HG02938 (cell line): ENCODE measurements around the gene CADM1.
A peak's percentile ranks its signal among the peaks of the same experiment; 100 is the strongest.

Experiments used
- ATAC-seq: cut with Tn5 transposase; IDR thresholded peaks from one replicate; pipeline ENCODE4 v1.9.1; 2021; ENCODE audit warnings: mild to moderate bottlenecking, moderate library complexity; ENCODE audit not compliant: unreplicated experiment

CADM1 gene

GRCh38 chr11:115504276-115505158 is at the start of gene CADM1:
Gene CADM1 (minus strand): TSS chr11:115504415.
- peak; percentile 75 for ATAC-seq

GRCh38 chr11:115552773-115553438 is 48.7 kb upstream of the CADM1 start:
- ATAC-seq, result no peak

GRCh38 chr11:115552151-115552772 is 48.0 kb upstream of the CADM1 start:
- ATAC-seq, result no peak

GRCh38 chr11:115550291-115551059 is 46.3 kb upstream of the CADM1 start:
- ATAC-seq, result no peak

- ATAC-seq, result no peak
Observed at GRCh38 chr11:115548878-115549528, 44.8 kb upstream of the CADM1 start.

- no peak for ATAC-seq
Observed at GRCh38 chr11:115545581-115546210, 41.5 kb upstream of the CADM1 start.

- no peak for ATAC-seq
Observed at GRCh38 chr11:115544422-115544948, 40.3 kb upstream of the CADM1 start.

- no peak for ATAC-seq
Observed at GRCh38 chr11:115541518-115541917, 37.3 kb upstream of the CADM1 start.

GRCh38 chr11:115539844-115540243 is 35.6 kb upstream of the CADM1 start:
- no peak for ATAC-seq

- no peak for ATAC-seq
Observed at GRCh38 chr11:115535781-115536180, 31.6 kb upstream of the CADM1 start.

- no peak for ATAC-seq
Observed at GRCh38 chr11:115530752-115531151, 26.5 kb upstream of the CADM1 start.

- ATAC-seq, result no peak
Observed at GRCh38 chr11:115528225-115528624, 24.0 kb upstream of the CADM1 start.

- no peak for ATAC-seq
Observed at GRCh38 chr11:115527534-115528125, 23.4 kb upstream of the CADM1 start.

GRCh38 chr11:115525531-115526006 is 21.4 kb upstream of the CADM1 start:
- no peak for ATAC-seq

GRCh38 chr11:115524572-115524971 is 20.4 kb upstream of the CADM1 start:
- ATAC-seq, result no peak

- no peak for ATAC-seq
Observed at GRCh38 chr11:115523727-115524399, 19.6 kb upstream of the CADM1 start.

- ATAC-seq, result no peak
Observed at GRCh38 chr11:115522302-115522701, 18.1 kb upstream of the CADM1 start.

- ATAC-seq, result no peak
Observed at GRCh38 chr11:115521825-115522224, 17.6 kb upstream of the CADM1 start.
